ENCODE measurements around the gene IBA57.

The IBA57 gene

DNA sequence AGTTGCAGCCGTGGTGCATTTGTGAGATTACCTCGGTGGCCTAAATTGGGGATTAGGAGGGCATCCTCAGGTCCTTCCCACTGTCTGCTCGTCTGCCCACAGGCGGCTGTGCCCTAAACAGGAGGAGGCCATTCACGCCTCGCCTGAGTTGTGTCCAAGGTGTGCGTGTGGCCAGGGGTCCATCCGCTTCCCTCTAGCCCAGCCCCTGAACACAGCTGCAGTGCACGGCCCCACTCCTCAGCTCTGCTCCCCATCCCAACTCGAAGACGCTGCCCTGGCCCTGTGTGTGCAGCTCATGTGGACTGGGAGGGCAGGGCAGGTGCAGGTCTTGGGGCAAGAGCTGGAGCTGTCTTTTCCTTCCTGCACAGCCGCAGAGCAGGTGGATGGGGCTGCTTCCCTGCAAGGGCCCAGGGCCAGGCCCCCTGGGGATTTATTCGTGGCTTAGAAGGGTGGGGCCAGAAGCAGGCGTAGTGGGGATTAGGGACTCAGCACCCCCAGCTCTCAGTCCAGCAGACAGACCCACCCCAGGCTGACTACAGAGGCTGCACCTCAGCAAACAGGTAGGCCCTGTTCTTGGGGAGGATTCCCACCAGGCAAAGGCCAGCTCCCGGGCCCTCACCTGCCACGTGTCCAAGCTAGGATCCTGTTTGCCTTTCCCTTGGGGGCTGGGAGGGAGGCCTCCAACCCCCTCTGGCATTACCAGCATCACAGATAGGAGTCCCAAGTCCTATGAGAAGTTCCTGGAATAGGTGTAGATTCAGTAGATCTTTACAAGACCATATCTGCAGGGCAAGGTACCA, 21.2 kb upstream of the IBA57 start (continued):
- TF ChIP-seq, protein P1, sequence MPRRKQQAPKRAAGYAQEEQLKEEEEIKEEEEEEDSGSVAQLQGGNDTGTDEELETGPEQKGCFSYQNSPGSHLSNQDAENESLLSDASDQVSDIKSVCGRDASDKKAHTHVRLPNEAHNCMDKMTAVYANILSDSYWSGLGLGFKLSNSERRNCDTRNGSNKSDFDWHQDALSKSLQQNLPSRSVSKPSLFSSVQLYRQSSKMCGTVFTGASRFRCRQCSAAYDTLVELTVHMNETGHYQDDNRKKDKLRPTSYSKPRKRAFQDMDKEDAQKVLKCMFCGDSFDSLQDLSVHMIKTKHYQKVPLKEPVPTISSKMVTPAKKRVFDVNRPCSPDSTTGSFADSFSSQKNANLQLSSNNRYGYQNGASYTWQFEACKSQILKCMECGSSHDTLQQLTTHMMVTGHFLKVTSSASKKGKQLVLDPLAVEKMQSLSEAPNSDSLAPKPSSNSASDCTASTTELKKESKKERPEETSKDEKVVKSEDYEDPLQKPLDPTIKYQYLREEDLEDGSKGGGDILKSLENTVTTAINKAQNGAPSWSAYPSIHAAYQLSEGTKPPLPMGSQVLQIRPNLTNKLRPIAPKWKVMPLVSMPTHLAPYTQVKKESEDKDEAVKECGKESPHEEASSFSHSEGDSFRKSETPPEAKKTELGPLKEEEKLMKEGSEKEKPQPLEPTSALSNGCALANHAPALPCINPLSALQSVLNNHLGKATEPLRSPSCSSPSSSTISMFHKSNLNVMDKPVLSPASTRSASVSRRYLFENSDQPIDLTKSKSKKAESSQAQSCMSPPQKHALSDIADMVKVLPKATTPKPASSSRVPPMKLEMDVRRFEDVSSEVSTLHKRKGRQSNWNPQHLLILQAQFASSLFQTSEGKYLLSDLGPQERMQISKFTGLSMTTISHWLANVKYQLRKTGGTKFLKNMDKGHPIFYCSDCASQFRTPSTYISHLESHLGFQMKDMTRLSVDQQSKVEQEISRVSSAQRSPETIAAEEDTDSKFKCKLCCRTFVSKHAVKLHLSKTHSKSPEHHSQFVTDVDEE (CRISPR knock-in tag; IDR thresholded peaks at IDR 0.05): no peak
- TF ChIP-seq, protein P2, sequence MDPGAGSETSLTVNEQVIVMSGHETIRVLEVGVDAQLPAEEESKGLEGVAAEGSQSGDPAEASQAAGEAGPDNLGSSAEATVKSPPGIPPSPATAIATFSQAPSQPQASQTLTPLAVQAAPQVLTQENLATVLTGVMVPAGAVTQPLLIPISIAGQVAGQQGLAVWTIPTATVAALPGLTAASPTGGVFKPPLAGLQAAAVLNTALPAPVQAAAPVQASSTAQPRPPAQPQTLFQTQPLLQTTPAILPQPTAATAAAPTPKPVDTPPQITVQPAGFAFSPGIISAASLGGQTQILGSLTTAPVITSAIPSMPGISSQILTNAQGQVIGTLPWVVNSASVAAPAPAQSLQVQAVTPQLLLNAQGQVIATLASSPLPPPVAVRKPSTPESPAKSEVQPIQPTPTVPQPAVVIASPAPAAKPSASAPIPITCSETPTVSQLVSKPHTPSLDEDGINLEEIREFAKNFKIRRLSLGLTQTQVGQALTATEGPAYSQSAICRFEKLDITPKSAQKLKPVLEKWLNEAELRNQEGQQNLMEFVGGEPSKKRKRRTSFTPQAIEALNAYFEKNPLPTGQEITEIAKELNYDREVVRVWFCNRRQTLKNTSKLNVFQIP (CRISPR knock-in tag; IDR thresholded peaks at IDR 0.05; ENCODE audit: borderline replicate concordance, low read depth): no peak
- TF ChIP-seq, protein P3, sequence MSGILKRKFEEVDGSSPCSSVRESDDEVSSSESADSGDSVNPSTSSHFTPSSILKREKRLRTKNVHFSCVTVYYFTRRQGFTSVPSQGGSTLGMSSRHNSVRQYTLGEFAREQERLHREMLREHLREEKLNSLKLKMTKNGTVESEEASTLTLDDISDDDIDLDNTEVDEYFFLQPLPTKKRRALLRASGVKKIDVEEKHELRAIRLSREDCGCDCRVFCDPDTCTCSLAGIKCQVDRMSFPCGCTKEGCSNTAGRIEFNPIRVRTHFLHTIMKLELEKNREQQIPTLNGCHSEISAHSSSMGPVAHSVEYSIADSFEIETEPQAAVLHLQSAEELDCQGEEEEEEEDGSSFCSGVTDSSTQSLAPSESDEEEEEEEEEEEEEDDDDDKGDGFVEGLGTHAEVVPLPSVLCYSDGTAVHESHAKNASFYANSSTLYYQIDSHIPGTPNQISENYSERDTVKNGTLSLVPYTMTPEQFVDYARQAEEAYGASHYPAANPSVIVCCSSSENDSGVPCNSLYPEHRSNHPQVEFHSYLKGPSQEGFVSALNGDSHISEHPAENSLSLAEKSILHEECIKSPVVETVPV (CRISPR knock-in tag; IDR thresholded peaks at IDR 0.05): no peak
- TF ChIP-seq, protein P4, sequence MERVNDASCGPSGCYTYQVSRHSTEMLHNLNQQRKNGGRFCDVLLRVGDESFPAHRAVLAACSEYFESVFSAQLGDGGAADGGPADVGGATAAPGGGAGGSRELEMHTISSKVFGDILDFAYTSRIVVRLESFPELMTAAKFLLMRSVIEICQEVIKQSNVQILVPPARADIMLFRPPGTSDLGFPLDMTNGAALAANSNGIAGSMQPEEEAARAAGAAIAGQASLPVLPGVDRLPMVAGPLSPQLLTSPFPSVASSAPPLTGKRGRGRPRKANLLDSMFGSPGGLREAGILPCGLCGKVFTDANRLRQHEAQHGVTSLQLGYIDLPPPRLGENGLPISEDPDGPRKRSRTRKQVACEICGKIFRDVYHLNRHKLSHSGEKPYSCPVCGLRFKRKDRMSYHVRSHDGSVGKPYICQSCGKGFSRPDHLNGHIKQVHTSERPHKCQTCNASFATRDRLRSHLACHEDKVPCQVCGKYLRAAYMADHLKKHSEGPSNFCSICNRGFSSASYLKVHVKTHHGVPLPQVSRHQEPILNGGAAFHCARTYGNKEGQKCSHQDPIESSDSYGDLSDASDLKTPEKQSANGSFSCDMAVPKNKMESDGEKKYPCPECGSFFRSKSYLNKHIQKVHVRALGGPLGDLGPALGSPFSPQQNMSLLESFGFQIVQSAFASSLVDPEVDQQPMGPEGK (CRISPR knock-in tag; IDR thresholded peaks at IDR 0.05; ENCODE audit: borderline replicate concordance): no peak
- TF ChIP-seq OSR1 (CRISPR knock-in tag; IDR thresholded peaks at IDR 0.05) (no peak), CSDC2 (CRISPR knock-in tag; IDR thresholded peaks at IDR 0.05) (no peak), TCF4 (CRISPR knock-in tag; IDR thresholded peaks at IDR 0.05; ENCODE audit: borderline replicate concordance) (no peak)

DNA sequence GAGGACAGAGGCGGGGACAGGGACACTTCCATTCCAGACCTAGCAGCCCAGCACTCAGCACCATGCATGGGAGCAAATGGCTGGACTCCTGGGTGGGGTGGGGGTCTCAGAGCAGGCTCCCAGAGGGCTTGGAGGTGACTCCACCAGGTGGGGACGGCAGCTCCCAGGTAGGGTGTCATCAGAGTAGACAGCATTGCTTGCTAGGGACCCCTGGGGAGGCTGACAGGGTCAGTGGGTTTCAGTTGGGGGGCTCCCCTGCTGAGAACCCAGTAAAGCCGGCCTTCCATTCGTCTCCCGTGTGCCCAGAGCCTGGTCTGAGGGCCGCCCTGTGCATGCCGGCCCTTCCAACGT, 20.6 kb upstream of the IBA57 start:
- TF ChIP-seq, protein P4 (CRISPR knock-in tag; IDR thresholded peaks at IDR 0.05; ENCODE audit: borderline replicate concordance): no peak
- TF ChIP-seq ESRRG (CRISPR knock-in tag; IDR thresholded peaks at IDR 0.05) (no peak), ZC3H10 (CRISPR knock-in tag; IDR thresholded peaks at IDR 0.05) (no peak), TOX (CRISPR knock-in tag; IDR thresholded peaks at IDR 0.05; ENCODE audit: borderline replicate concordance) (no peak), ZFP3 (CRISPR knock-in tag; IDR thresholded peaks at IDR 0.05) (no peak), ZNF8 (CRISPR knock-in tag; IDR thresholded peaks at IDR 0.05) (no peak), ZFP30 (CRISPR knock-in tag; IDR thresholded peaks at IDR 0.05) (no peak), ARNTL (CRISPR knock-in tag; IDR thresholded peaks at IDR 0.05; ENCODE audit: borderline replicate concordance, low read depth) (no peak), GLIS3 (CRISPR knock-in tag; IDR thresholded peaks at IDR 0.05) (no peak), OSR1 (CRISPR knock-in tag; IDR thresholded peaks at IDR 0.05) (no peak), ISL1 (CRISPR knock-in tag; IDR thresholded peaks at IDR 0.05) (no peak), ZNF70 (CRISPR knock-in tag; IDR thresholded peaks at IDR 0.05) (no peak), CSDC2 (CRISPR knock-in tag; IDR thresholded peaks at IDR 0.05) (no peak), BACH2 (CRISPR knock-in tag; IDR thresholded peaks at IDR 0.05; ENCODE audit: borderline replicate concordance) (no peak), RARB (CRISPR knock-in tag; IDR thresholded peaks at IDR 0.05) (no peak), TCF4 (CRISPR knock-in tag; IDR thresholded peaks at IDR 0.05; ENCODE audit: borderline replicate concordance) (no peak)
- TF ChIP-seq, protein P3 (CRISPR knock-in tag; IDR thresholded peaks at IDR 0.05): no peak
- TF ChIP-seq, protein P1 (CRISPR knock-in tag; IDR thresholded peaks at IDR 0.05): no peak
- TF ChIP-seq, protein P5, sequence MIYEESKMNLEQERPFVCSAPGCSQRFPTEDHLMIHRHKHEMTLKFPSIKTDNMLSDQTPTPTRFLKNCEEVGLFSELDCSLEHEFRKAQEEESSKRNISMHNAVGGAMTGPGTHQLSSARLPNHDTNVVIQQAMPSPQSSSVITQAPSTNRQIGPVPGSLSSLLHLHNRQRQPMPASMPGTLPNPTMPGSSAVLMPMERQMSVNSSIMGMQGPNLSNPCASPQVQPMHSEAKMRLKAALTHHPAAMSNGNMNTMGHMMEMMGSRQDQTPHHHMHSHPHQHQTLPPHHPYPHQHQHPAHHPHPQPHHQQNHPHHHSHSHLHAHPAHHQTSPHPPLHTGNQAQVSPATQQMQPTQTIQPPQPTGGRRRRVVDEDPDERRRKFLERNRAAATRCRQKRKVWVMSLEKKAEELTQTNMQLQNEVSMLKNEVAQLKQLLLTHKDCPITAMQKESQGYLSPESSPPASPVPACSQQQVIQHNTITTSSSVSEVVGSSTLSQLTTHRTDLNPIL (CRISPR knock-in tag; IDR thresholded peaks at IDR 0.05; ENCODE audit: low read depth): no peak
- no peak for ATAC-seq
